ENCODE measurements around the gene MBD3L4.
"Not testable (repeated sequence)": the region's sequence is repeated elsewhere in the genome, so short reads cannot be mapped to it uniquely, and the experiment has no call there.

Gene MBD3L4

GRCh38 chr19:7040079-7040478 is at the start of gene MBD3L4:
Gene MBD3L4, minus strand, starts transcription at chr19:7040179. Its CDS starts 35 bp downstream, at chr19:7040144.
- not testable (repeated sequence) for DNase-seq

DNA sequence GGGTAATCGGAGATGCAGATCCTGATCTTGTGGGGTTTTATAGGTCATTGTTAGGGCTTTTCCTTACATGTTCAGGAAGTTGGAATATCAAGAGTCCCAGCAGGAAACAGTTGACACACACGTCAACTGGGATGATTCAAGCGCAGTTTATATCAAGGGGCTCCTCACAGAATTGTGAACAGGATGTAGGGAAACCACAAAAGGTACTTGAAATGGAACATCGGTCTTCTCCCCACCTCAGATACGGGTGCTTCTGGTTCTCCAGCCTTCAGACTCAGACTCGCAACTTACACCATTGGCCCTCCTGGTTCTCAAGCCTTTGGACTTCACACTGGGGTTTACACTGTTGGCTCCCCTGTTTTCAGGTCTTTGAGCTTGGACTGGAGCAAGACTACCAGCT is 49.0 kb upstream of the MBD3L4 start:
- no peak for DNase-seq

GRCh38 chr19:7083076-7083956 is 43.3 kb upstream of the MBD3L4 start:
- no peak for DNase-seq

DNA sequence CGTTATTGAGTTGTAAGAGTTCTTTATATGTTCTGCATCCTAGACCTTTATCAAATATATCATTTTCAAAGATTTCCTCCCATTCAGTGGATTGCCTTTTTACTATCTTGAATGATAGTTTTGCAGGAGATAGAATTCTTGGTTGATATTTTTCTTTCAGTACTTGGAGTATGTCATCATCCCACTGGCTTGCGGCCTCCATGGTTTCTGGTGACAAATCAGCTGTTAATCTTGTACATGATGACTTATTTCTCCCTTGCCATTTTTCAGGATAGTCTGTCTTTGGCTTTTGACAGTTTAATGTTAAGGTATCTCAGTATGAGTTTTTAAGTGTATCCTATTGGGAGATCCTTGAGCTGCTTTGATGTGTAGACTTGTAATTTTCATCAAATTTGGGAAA is 38.0 kb upstream of the MBD3L4 start:
- DNase-seq = no peak

DNA sequence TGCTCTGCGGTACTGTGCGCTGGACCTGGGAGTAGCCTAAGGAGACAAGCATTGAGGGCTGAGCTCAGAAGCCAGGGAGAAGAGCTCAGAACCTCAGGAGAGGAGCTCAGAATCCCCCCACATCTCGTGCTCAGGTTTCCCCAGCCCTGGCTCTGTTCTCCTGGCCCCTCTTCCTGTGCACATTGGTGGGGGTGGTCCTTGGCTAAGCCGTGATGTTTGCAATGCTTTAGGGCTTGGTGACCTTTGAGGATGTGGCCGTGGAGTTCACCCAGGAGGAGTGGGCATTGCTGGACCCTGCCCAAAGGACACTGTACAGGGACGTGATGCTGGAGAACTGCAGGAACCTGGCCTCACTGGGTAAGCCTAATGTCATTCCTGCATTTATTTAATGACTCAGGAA is 36.2 kb upstream of the MBD3L4 start:
- DNase-seq = no peak

DNA sequence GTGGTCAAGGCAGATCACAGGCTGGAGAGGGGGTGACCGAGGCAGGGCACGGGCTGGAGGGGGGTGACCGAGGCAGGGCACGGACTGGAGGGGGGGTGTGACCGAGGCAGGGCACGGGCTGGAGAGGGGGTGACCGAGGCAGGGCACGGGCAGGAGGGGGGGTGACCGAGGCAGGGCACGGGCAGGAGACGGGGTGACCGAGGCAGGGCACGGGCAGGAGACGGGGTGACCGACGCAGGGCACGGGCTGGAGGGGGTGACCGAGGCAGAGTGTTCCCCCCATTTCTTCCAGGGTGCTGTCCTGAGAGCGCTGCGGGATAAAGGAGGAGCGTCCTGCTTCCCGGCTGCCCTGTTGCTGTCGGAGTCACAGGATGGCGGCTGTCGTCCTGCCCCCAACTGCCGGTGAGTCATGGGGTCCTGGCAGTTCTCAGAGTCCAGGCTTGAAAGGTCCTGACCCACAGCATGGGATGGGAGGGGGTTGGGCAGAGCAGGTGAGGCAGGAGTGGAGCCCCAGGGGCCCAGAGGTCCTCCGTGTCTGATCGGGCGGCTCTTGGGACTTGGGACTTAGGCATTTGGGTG is 34.8 kb upstream of the MBD3L4 start:
- DNase-seq = no peak

- no peak for DNase-seq
Observed at GRCh38 chr19:7072541-7072940, 32.6 kb upstream of the MBD3L4 start.

GRCh38 chr19:7069904-7070226 is 29.9 kb upstream of the MBD3L4 start:
- DNase-seq = no peak

GRCh38 chr19:7069042-7069903 is 29.3 kb upstream of the MBD3L4 start, which contains the start of gene ZNF557:
Gene ZNF557, plus strand, starts transcription at chr19:7069703. Its CDS starts 5,372 bp downstream, at chr19:7075075.
- DNase-seq = peak; percentile 99

GRCh38 chr19:7068599-7068998 is 28.6 kb upstream of the MBD3L4 start:
- no peak for DNase-seq

GRCh38 chr19:7067716-7068115 is 27.7 kb upstream of the MBD3L4 start:
- no peak for DNase-seq

DNA sequence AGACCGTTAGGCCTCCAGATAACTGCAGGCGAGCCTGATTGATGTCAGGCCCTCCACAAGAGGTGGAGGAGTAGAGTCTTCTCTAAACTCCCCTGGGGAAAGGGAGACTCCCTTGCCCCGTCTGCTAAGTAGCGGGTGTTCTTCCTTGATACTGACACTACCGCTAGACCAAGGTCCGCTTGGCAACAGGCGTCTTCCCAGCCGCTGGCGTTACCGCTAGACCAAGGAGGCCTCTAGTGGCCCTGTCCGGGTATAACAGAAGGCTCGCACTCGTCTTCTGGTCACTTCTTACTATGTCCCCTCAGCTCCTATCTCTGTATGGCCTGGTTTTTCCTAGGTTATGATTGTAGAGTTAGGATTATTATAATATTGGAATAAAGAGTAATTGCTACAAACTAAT is 27.1 kb upstream of the MBD3L4 start:
- DNase-seq = peak; percentile 30

- DNase-seq = no peak
Observed at GRCh38 chr19:7063764-7064418, 23.9 kb upstream of the MBD3L4 start.

DNA sequence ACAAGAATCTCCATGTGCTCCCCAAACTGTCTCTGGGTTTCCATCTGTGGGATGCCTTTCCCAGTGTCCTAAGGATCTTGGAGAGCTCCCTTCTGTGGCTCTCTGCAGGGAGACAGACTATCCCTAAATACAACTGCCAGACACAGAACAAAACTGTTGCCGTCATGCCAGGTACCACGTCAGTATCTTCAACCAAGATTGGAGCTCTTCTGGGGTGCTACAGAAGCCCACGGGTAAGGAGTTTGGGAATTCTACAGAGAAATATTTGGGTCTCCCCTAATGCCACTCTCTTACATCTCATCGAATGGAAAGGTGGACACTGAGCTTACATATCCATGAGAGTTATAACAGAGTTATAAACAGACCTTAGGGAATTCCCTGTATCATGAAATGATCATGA is 23.4 kb upstream of the MBD3L4 start:
- no peak for DNase-seq

DNA sequence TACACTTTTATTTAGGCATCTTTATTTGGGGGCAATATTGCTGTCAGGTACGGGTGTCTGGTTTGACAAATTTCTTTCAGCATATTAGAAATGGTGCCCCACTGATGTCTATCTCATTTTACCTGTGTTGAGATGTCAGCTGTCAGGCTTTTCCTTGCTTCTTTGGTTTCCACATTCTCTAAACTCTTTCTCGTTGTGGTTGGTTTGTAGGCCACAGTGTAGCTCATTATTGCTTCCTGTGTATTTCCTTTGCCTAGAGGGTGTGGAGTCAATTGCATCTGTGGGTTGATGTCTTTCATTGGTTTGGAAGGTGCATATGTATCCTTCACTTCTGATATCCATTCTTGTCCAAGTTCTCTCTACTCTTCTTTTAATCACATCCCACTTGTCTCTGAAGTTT is 20.0 kb upstream of the MBD3L4 start:
- DNase-seq = not testable (repeated sequence)

- DNase-seq = not testable (repeated sequence)
Observed at GRCh38 chr19:7058576-7058975, 18.6 kb upstream of the MBD3L4 start, which contains the start of gene MBD3L3. Gene MBD3L3, minus strand, starts transcription at chr19:7058676. Its CDS starts 71 bp downstream, at chr19:7058605.

DNA sequence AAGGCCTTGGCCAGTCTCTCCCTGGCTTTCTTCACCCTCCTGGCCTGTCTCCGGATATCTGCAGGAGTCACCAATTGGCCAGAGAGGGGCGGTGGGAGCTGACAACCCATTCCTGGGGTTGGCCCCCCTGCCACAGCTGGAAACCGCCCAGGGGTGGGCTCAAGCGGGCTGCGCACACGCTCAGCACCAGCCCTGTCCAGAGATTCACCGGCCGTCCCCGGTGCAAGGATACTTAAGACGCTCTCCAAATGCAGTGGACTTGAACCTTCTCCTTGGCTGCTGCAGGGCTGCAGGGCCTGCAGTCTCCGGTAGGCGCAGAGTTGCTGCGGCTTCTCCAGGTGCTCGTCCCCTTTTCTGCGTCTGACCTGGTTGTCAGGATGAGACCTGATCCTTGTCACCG is 16.4 kb upstream of the MBD3L4 start:
- not testable (repeated sequence) for DNase-seq

DNA sequence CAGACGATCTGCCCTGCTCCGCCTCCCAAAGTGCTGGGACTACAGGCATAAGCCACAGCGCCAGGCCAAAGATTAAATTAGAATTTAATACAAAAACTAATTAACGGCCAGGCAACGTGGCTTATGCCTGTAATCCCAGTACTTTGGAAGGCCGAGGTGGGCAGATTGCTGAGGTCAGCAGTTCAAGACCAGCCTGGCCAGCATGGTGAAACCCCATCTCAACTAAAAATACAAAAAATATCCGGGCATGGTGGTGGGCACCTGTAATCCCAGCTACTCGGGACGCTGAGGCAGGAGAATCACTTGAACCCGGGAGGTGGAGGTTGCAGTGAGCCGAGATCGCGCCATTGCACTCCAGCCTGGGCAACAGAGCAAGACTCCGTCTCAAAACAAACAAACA is 15.7 kb upstream of the MBD3L4 start:
- DNase-seq = not testable (repeated sequence)

DNA sequence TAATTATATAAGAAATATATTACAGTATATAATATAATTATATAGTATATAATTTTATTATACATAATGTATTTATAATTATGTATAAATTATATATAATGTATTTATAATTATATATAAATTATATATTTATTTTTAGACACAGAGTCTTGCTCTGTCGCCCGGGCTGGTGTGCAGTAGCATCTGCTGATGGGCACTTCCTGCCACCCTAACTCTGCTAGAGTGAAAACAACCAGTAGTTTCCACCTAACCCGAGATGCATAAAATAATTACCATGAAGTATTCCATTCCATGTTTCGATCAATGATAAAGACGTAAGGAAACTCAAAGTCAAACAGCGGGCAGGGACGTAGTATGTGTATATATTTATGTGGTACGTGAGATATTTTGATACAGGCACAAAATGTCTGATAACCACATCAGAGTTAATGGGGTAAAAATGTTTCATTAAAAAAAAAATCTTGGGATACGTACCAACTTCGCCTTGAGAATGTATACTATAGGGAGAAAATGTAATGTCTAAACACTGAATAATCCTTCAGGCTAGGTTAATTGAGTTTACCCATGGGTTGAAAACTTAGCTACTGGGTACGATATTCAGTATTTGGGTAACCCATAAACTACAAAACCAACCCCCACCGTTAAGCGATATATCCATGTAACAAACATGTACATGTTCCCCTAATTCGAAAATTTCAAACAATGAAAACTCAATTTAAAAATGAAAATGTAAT is 14.8 kb upstream of the MBD3L4 start:
- DNase-seq = not testable (repeated sequence)

DNA sequence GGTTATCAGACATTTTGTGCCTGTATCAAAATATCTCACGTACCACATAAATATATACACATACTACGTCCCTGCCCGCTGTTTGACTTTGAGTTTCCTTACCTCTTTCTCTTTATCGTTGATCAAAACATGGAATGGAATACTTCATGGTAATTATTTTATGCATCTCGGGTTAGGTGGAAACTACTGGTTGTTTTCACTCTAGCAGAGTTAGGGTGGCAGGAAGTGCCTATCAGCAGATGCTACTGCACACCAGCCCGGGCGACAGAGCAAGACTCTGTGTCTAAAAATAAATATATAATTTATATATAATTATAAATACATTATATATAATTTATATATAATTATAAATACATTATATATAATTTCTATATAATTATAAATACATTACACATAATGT is 12.9 kb upstream of the MBD3L4 start:
- DNase-seq = not testable (repeated sequence)

GRCh38 chr19:7051421-7051820 is 11.4 kb upstream of the MBD3L4 start:
- not testable (repeated sequence) for DNase-seq

GRCh38 chr19:7049021-7049420 is 9.0 kb upstream of the MBD3L4 start, which contains the start of gene MBD3L2:
Gene MBD3L2, plus strand, starts transcription at chr19:7049321. Its CDS starts 53 bp downstream, at chr19:7049374.
- not testable (repeated sequence) for DNase-seq

All from femur (tissue), 1 donor.